ENCODE results near the gene DLG2.

GRCh38 chr11:83768489-83768888 is 1858.7 kb downstream of the DLG2 start:
- no peak for TF ChIP-seq CTCF (IDR thresholded peaks at IDR 0.05; ENCODE audit: low read length)
- no peak for TF ChIP-seq EZH2 (IDR thresholded peaks at IDR 0.05; ENCODE audit: borderline replicate concordance, low read length)

All from OCI-LY1 (cell line).